HepG2 (cell line): ENCODE measurements around the gene SLC25A27.

ENCODE experiments used
- CHCHD3 ChIP-seq: sonication (generic); formaldehyde crosslinking; IDR thresholded peaks from 2 replicates; pipeline ENCODE4 v1.8.0; 2022; ENCODE audit warnings: mild to moderate bottlenecking, missing genetic modification reagents, moderate library complexity
- CSRNP2 ChIP-seq: sonication (generic); formaldehyde crosslinking; conservative IDR thresholded peaks from 2 replicates; pipeline ENCODE4 v1.8.0; 2022; ENCODE audit warnings: low read depth, missing genetic modification reagents
- FOXK2 ChIP-seq: fragments of 450-650 bp; IDR thresholded peaks from 2 replicates; pipeline ENCODE4 v1.6.1; 2016
- GRHL1 ChIP-seq: sonication (generic); formaldehyde crosslinking; conservative IDR thresholded peaks from 2 replicates; pipeline ENCODE4 v1.8.0; 2022; ENCODE audit warnings: missing genetic modification reagents
- GTF2F1 ChIP-seq: fragments of 150-350 bp; IDR thresholded peaks from 2 replicates; pipeline ENCODE4 v1.6.1; 2014; ENCODE audit warnings: low read length
- SETDB1 ChIP-seq: sonication (generic); formaldehyde crosslinking; IDR thresholded peaks from 2 replicates; pipeline ENCODE4 v1.5.1; 2020; ENCODE audit warnings: missing genetic modification reagents, mild to moderate bottlenecking, borderline replicate concordance
- TAF1 ChIP-seq: sonication (generic); formaldehyde crosslinking; IDR thresholded peaks from 2 replicates; pipeline ENCODE4 v1.4.0; 2020; ENCODE audit warnings: missing genetic modification reagents
- ZMYM2 ChIP-seq: sonication (generic); formaldehyde crosslinking; IDR thresholded peaks from 2 replicates; pipeline ENCODE4 v1.8.0; 2022; ENCODE audit warnings: mild to moderate bottlenecking, missing genetic modification reagents
- TF ChIP-seq, protein P1 (sequence below): sonication (generic); formaldehyde crosslinking; IDR thresholded peaks from 2 replicates; pipeline ENCODE4 v1.5.0; 2020; ENCODE audit warnings: mild to moderate bottlenecking, missing genetic modification reagents, moderate library complexity
- TF ChIP-seq, protein P2 (sequence below): sonication (generic); formaldehyde crosslinking; IDR thresholded peaks from 2 replicates; pipeline ENCODE4 v1.4.0; 2020; ENCODE audit warnings: missing genetic modification reagents, mild to moderate bottlenecking, borderline replicate concordance

DNA sequence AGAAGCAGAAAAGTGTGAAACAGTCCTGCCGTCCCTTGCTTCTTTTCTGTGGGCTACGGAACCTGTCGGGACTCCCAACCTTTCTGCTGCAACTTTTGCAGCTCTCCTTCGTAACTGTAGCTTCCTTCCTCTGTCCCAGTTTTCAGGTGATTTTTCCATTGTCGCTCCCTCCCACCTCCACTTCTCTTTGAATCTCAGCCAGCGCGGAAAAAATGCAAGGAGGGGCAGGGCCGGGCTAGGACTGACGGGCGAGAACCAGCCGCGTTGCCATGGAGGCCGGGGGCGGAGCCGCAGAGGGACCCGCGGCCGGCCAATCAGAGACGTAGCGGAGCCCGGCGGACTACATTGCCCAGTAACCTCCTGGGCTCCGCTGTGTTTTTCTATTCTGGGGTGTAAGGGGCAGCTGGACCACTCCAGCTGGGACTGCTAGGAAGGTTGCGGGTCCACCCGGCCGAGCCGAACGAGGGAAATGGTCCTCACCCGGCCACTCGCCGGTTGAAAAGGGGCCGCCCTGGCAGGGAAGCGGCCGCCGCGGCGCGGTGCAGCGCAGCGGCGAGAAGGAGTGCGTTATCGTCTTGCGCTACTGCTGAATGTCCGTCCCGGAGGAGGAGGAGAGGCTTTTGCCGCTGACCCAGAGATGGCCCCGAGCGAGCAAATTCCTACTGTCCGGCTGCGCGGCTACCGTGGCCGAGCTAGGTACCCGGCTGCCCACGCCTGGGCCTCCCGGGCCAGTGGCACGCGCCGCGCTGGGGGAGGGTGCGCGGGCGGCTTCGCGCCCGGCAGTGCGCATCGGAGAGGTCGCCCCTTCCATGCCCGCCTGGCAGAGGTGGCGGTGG lies at the start of gene SLC25A27, which contains the start of gene CYP39A1:
- TF ChIP-seq GTF2F1 = no peak
- no peak for TF ChIP-seq FOXK2
- no peak for TF ChIP-seq CSRNP2 (CRISPR knock-in tag)
- TF ChIP-seq, protein P1, sequence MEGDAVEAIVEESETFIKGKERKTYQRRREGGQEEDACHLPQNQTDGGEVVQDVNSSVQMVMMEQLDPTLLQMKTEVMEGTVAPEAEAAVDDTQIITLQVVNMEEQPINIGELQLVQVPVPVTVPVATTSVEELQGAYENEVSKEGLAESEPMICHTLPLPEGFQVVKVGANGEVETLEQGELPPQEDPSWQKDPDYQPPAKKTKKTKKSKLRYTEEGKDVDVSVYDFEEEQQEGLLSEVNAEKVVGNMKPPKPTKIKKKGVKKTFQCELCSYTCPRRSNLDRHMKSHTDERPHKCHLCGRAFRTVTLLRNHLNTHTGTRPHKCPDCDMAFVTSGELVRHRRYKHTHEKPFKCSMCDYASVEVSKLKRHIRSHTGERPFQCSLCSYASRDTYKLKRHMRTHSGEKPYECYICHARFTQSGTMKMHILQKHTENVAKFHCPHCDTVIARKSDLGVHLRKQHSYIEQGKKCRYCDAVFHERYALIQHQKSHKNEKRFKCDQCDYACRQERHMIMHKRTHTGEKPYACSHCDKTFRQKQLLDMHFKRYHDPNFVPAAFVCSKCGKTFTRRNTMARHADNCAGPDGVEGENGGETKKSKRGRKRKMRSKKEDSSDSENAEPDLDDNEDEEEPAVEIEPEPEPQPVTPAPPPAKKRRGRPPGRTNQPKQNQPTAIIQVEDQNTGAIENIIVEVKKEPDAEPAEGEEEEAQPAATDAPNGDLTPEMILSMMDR (CRISPR knock-in tag) = no peak
- 0 out of 2 replicates have a peak, but pooled peaks have one; percentile 30 for TF ChIP-seq CHCHD3
- TF ChIP-seq, protein P2, sequence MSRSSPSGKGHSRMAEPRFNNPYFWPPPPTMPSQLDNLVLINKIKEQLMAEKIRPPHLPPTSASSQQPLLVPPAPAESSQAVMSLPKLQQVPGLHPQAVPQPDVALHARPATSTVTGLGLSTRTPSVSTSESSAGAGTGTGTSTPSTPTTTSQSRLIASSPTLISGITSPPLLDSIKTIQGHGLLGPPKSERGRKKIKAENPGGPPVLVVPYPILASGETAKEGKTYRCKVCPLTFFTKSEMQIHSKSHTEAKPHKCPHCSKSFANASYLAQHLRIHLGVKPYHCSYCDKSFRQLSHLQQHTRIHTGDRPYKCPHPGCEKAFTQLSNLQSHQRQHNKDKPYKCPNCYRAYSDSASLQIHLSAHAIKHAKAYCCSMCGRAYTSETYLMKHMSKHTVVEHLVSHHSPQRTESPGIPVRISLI (CRISPR knock-in tag) = peak; percentile 43; the same call in 1 of the 2 replicates
- TF ChIP-seq GRHL1 (CRISPR knock-in tag) = no peak
- no peak for TF ChIP-seq TAF1 (CRISPR knock-in tag)
- TF ChIP-seq SETDB1 = no peak
- no peak for TF ChIP-seq ZMYM2 (CRISPR knock-in tag)
